GM04504 (cell line): ENCODE results near the gene TDO2.
"Not testable (repeated sequence)": the region's sequence is repeated elsewhere in the genome, so short reads cannot be mapped to it uniquely, and the experiment has no call there.

Source experiments
- DNase-seq: peaks from one replicate; pipeline ENCODE4 v3.0.0-alpha.2; 2012; ENCODE audit warnings: low read depth

The TDO2 gene

GRCh38 chr4:155903453-155903852 is at the start of gene TDO2:
TSS of gene TDO2 (plus strand) at chr4:155903696. CDS start at chr4:155903759, 63 bp downstream.
- no peak for DNase-seq

DNA sequence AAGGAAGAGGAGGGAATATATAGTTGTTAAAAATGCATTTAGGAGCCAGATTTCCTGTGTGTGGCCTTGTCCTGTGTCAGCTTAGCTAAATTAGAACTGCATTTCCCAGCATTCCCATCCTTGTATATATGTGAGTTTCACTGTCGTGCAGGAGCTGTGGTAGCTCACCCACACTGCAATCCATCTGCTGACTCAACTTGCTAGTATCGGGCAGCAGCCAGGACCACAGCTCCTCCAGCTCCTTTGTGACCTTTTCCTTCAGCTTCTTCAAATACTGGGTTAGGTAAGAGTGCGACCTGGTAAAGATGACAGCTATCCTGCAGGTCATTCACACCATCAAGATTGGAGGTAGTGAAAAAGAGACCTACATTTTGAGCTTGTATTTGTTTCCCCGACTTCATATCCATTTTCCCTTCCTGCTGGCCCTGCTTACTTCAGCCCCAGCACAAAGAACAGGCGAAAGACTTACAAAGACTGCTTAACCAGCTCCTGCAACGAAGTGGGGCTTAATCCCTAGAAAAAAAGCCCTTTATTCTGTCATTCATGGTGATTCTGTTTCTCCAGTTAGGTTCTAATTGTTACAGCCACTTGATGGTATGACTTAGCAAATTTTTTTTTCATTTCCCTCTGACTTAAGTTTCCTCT is 48.8 kb upstream of the TDO2 start:
- peak; percentile 6 for DNase-seq

DNA sequence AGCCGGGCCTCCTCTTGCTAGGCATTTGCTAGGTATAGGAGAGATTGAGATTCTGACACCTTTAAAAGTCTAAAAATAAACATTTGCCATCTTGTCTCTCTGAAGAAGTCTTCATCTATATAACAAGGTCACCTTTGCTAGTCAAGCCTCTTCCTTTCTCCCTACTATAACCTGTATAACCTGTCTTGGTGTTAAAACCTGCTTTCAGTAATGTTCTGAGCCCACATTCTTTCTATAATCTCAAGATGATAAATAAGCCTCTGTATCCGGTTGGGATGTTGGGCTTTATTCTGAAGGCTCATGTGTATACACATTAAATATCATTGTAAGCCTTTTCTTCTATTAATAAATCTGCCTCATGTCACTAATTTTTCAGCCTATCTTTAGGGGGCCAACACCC is 47.6 kb upstream of the TDO2 start:
- DNase-seq: no peak

GRCh38 chr4:155866177-155866576 is 37.3 kb upstream of the TDO2 start, which contains the start of gene ASIC5:
TSS of gene ASIC5 (minus strand) at chr4:155866277. CDS start at chr4:155866226, 51 bp downstream.
- DNase-seq: no peak

DNA sequence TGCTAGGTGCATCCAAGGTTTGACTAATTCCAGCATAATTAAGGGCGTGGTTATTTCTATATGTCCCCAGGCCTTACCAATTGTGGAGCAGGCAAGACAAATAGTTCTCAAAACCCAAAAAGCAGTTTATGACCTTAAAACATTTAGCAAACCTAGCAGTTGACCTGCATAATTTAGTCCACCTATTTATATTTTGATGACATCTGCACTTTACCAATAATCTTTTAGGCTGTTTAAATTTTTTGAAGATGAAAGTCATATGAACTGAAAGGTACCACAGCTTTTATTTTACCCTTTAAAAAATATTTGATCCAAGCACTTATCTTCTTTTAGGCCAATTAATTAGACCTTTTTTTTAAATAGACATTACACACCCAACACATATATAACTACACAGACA is 27.6 kb upstream of the TDO2 start:
- DNase-seq: no peak

GRCh38 chr4:155877971-155878370 is 25.5 kb upstream of the TDO2 start:
- DNase-seq: no peak

DNA sequence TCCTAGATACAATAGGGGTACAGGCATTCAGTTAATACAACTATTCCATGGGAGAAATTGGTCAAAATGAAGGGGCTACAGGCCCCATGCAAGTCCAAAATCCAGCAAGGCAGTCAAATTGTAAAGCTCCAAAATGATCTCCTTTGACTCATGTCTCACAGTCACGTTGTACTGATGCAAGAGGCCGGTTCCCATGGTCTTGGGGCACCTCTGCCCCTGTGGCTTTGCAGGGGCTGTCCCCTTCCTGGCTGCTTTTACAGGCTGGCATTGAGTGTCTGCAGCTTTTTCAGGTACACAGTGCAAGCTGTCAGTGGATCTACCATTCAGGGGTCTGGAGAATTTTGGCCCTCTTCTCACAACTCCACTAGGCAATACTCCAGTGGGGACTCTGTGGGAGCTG is 24.9 kb upstream of the TDO2 start:
- no peak for DNase-seq

GRCh38 chr4:155879767-155880166 is 23.7 kb upstream of the TDO2 start:
- no peak for DNase-seq

GRCh38 chr4:155881555-155881954 is 21.9 kb upstream of the TDO2 start:
- no peak for DNase-seq

DNA sequence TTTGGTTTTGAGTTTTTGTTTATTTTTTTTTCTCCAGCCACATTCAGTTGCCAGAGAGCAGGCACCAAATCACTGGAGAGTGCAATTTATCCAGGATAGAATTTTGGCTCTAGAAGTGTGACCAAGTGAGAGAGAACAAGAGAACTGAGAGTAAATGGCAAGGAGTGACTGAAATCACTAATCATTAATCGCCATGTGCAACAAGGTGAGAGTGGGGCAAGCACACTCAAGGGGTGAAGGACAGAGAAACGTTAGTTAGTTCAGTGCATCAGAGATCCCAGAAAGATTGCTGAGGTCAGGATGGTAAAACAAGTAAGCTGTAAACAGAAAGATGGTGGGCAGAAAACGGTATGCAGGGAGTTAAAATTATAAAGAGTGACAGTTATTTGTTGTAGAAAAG is 19.6 kb upstream of the TDO2 start:
- no peak for DNase-seq

DNA sequence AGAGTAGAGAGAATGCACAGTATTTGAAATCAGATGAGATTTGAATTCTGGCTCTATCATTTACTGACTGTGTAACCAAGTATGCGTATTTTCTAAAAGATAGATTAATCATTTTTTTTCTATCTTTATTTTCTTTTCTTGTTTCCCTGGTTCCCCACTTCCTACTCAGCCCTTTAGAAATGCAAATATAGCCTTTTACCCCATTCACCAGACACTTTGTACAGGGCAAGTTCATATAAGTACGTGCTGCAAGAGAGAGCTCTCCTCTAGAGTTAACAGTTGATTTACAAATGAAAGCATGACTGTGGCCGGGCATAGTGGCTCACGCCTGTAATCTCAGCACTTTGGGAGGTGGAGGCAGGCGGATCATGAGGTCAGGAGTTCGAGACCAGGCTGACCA is 17.8 kb upstream of the TDO2 start:
- no peak for DNase-seq

DNA sequence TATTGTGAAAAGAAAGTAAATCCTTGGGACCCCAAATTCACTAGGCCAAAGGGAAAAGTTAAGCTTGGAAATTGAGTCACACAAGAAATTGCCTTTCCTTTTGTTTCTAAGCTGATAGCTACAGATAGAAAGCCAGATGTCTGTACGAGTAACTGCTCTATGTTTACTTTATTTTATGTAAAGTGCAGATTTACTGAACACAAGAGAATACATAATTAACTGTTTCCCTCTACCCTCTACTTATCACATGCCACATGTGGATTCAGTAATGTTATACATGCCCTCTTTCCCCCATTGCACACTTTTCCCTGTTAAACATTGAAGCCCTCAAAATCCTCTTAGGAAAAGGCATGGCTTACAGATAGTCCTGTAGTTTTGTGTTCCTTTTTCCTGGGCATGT is 16.5 kb upstream of the TDO2 start:
- no peak for DNase-seq

GRCh38 chr4:155887847-155888570 is 15.5 kb upstream of the TDO2 start:
- DNase-seq: no peak

DNA sequence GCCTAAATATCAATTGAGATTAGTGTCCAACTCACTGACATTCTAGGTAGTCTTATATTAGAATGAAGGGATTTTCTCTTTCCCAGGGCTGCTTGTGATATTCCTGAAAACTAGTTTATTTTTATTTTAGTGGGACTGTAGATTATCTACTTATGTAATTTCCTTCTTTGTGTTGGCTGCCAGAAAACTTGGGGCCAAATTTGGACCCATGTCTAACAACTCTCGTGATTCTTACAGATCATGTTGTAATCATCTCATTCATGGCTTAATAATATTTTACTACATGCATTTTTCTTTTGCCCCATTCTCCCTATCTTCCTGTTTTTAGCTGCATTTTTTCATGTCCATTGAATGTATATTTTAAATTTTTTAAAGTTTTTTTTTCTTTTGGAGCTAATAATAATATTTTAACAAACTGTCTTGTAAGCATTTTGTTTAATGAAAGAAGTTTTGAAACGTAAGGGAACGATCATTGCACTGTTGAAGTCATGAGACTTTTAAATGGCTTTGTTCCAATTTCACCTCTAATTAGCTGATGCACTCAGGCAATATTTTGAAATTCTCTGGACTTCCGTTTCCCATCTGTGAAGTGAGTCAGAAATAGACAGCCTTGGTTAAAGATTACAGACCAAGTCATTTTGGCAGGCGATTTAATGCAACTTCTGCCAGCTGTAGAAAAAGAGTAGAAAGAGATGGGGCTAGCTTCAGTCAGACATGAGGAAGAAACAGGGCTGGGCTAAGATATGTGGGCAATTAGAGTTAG is 14.3 kb upstream of the TDO2 start:
- peak; percentile 94 for DNase-seq

- no peak for DNase-seq
Observed at GRCh38 chr4:155889946-155890345, 13.6 kb upstream of the TDO2 start.

GRCh38 chr4:155891058-155891457 is 12.4 kb upstream of the TDO2 start:
- no peak for DNase-seq

GRCh38 chr4:155898371-155898770 is 5.1 kb upstream of the TDO2 start:
- DNase-seq: not testable (repeated sequence)

DNA sequence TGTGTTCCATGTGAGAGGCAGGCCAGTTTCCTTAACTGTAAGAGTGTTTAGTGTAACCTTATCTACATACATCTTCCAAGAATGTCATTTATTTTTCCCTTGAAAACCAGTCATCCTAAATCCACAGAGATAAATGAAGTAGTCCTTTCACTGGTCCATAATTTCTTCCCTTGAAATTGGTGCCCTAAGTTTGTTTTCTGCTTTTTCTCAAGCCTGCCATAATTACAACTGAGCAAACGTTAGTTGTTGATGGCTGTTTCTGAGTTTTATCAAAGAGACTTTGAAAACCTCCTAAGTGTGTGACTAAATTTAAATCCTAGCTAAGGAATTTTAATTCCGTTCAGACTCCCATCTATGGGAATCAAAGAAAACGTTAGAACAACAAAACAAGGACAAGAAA is 3.6 kb upstream of the TDO2 start:
- no peak for DNase-seq

GRCh38 chr4:155900381-155900780 is 3.1 kb upstream of the TDO2 start:
- DNase-seq: peak; percentile 44

- DNase-seq: no peak
Observed at GRCh38 chr4:155901013-155901412, 2.5 kb upstream of the TDO2 start.

DNA sequence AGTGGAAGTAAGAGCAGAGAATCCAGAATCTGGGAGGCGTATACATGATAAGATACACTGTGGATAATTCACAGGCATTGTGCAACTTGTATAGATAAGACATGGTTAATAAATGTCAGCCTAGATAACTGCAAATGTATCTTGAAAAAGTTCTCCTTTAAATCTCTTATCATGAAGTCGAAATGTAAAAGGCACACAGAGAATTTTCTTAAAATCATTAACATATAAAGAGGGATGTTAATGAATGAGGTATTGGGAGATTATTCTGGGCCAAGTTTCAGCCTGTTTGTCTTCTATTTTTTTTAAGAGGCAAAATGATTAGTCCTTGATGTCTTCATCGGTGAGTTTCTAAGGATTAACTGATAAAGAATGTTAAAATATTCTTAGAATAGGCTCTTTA is 835 bp downstream of the TDO2 start:
- DNase-seq: no peak

- peak; percentile 98 for DNase-seq
Observed at GRCh38 chr4:155906554-155907247, 3.2 kb downstream of the TDO2 start.
